ENCODE results near the gene EPB41. TPM values are rescaled to one million over a fixed set of nuclear protein-coding genes. Genes with fewer than 3 reads are reported as not detected.

The EPB41 gene
- total and polyA plus RNA-seq, 12 donors: 6.6 to 49.5 (median 30.3) TPM

GRCh38 chr1:28909198-28909597 lies 5.2 kb upstream of the EPB41 start:
- no peak overlapping the region for H3K27ac ChIP-seq
- 95 to 98% (median 97%) methylated on average over 2 of the region's 2 CpGs for WGBS, 4 donors
- no peaks in the 10 kb centered on the region for H3K9me3 ChIP-seq (replicated peaks in 1 of 3)
- H3K36me3 ChIP-seq (replicated peaks in 1 of 2): no peaks in the 10 kb centered on the region
- DNase-seq: peak in 1 of 7 donors; percentile 5
- no peak for TF ChIP-seq POLR2A (IDR thresholded peaks at IDR 0.05)
- TF ChIP-seq CTCF (IDR thresholded peaks at IDR 0.05): no peak
- intact Hi-C loops (cut with DNase I): no loop called here
- peaks cover 0 to 4% of the 10 kb centered on the region in 2 donors for H3K4me1 ChIP-seq (replicated peaks in 1 of 2)
- no peak overlapping the region for H3K4me3 ChIP-seq
- no peaks in the 10 kb centered on the region for H3K27me3 ChIP-seq

- Histone ChIP-seq H3K4me1 (replicated peaks in 1 of 2) (peaks cover 4 to 9% of the 10 kb centered on the region in 2 donors), H3K9me3 (replicated peaks in 1 of 3) (no peaks in the 10 kb centered on the region), H3K27ac (no peak overlapping the region), H3K27me3 (no peaks in the 10 kb centered on the region), H3K36me3 (replicated peaks in 1 of 2) (no peaks in the 10 kb centered on the region), H3K4me3 (no peak overlapping the region)
- peak in 1 of 7 donors; percentile 44 for DNase-seq
- TF ChIP-seq POLR2A (IDR thresholded peaks at IDR 0.05): no peak
- TF ChIP-seq CTCF (IDR thresholded peaks at IDR 0.05): no peak
- intact Hi-C loops (cut with DNase I): no loop called here
- 87 to 91% (median 88%) methylated on average over 7 of the region's 7 CpGs for WGBS, 4 donors
Measured at GRCh38 chr1:28910379-28911115, 3.8 kb upstream of the EPB41 start.

GRCh38 chr1:28913786-28914227 lies 562 bp upstream of the EPB41 start:
- TF ChIP-seq CTCF (IDR thresholded peaks at IDR 0.05) (no peak), POLR2A (IDR thresholded peaks at IDR 0.05) (no peak)
- peak in 1 of 7 donors; percentile 5 for DNase-seq

GRCh38 chr1:28915031-28915895 lies 894 bp downstream of the EPB41 start:
- Histone ChIP-seq H3K9me3 (replicated peaks in 1 of 3) (no peaks in the 10 kb centered on the region), H3K4me3 (peak overlapping the region in 2 of 4 donors; percentile 20 to 74), H3K36me3 (replicated peaks in 1 of 2) (no peaks in the 10 kb centered on the region), H3K27me3 (no peaks in the 10 kb centered on the region), H3K27ac (peak overlapping the region in 3 of 5 donors; percentile 58 to 75 (median 59)), H3K4me1 (replicated peaks in 1 of 2) (peaks cover 9% of the 10 kb centered on the region in 2 donors)
- WGBS, 4 donors: 2 to 10% (median 5%) methylated on average over 3 to 32 of the region's 32 CpGs
- intact Hi-C loops (cut with DNase I): no loop called here
- peak; percentile 36 to 56 (median 42) for DNase-seq
- TF ChIP-seq CTCF (IDR thresholded peaks at IDR 0.05) (no peak), POLR2A (IDR thresholded peaks at IDR 0.05) (no peak)

More at GRCh38 chr1:28913786-28914227, 562 bp upstream of the EPB41 start:
- peak overlapping the region in 2 of 4 donors; percentile 20 to 74 for H3K4me3 ChIP-seq
- 31 to 59% (median 33%) methylated on average over 5 to 10 of the region's 10 CpGs for WGBS, 4 donors
- H3K27ac ChIP-seq: peak overlapping the region in 3 of 5 donors; percentile 58 to 75 (median 59)
- intact Hi-C loops (cut with DNase I): no loop called here
- no peaks in the 10 kb centered on the region for H3K36me3 ChIP-seq (replicated peaks in 1 of 2)
- H3K9me3 ChIP-seq (replicated peaks in 1 of 3): no peaks in the 10 kb centered on the region
- peaks cover 9% of the 10 kb centered on the region in 2 donors for H3K4me1 ChIP-seq (replicated peaks in 1 of 2)
- no peaks in the 10 kb centered on the region for H3K27me3 ChIP-seq
